Retinal pigment epithelial cell (primary cell): Measurements from ENCODE around the gene SLC6A9.

Source experiments
- DNase-seq: peaks from one replicate; pipeline ENCODE4 v3.0.0-alpha.2; 2010; ENCODE audit warnings: low read depth
- H3K4me3 ChIP-seq: 2 replicates; pipeline ENCODE4 v1.5.1; 2011; ENCODE audit warnings: mild to moderate bottlenecking, low read length, control low read depth, moderate library complexity
- CTCF ChIP-seq: conservative IDR thresholded peaks from 2 replicates; pipeline ENCODE4 v1.5.1; 2011; ENCODE audit warnings: low read depth, low read length, control low read depth, inconsistent platforms

SLC6A9 gene

GRCh38 chr1:43947874-43948437, 83.3 kb downstream of the SLC6A9 start:
- no peak for DNase-seq
- H3K4me3 ChIP-seq, result peak overlapping the region; percentile 86
- no peak for TF ChIP-seq CTCF

GRCh38 chr1:43947061-43947873, 84.0 kb downstream of the SLC6A9 start:
- DNase-seq, result no peak
- TF ChIP-seq CTCF, result no peak
- H3K4me3 ChIP-seq, result peak overlapping the region; percentile 86
